GDM1 (cell line): ENCODE data around the gene TTLL7.
"Not testable (repeated sequence)": the region's sequence is repeated elsewhere in the genome, so short reads cannot be mapped to it uniquely, and the experiment has no call there.

ENCODE experiments used
- DNase-seq: peaks from one replicate; lab custom pipeline; 2025; lab: John Stamatoyannopoulos, UW

TTLL7 gene

GRCh38 chr1:83995649-83996048, 3.3 kb downstream of the TTLL7 start:
- no peak for DNase-seq

DNA sequence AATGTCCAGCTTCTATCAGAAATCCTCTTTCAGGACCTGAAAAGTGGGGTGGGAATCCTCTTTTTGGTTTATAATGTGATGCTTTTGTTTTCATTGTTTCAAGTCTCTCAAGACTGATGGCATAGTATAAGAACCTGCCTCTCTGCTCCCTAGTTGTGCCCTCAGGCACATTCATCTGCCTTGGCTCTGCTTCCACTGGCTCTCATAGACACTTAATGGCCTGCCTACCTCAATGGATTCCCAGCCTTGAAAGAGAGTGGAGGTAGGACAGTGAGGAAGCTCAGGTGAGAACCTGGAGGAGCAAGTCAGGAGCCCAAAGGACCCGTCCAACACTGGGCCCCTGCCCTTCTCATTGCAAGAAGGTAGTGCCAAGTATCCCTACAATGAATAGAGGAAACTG, 4.8 kb downstream of the TTLL7 start:
- no peak for DNase-seq

DNA sequence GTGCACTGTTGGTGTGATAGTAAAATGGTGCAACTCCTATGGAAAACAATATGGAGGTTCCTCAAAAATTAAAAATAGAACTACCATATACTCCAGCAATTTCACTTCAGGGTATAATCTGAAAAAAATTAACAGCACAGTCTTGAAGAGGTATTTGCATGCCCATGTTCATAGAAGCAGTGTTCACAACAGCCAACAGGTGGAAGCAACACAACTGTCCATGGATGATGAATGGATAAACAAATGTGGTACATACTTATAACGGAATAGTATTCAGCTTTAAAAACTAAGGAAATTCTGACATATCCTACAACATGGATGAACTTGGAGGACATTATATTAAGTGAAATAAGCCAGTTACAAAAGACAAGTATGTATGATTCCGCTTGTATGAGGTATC, 8.2 kb downstream of the TTLL7 start:
- DNase-seq, result no peak

DNA sequence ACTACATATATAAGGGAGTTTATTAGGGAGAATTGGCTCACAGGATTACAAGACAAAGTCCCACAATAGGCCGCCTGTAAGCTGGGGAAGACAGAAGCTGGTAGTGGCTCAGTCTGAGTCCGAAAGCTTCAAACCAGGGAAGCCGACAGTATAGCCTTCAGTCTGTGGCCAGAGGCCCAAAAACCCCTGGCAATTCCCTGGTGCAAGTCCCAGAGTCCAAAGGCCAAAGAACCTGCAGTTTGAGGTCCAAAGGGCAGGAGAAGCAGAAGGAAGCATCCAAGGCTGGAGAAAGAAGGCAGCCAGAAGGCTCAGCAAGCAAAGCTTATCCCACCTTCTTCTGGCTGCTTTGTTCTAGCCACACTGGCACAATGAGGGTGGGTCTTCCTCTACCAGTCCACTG, 13.9 kb downstream of the TTLL7 start:
- no peak for DNase-seq

DNA sequence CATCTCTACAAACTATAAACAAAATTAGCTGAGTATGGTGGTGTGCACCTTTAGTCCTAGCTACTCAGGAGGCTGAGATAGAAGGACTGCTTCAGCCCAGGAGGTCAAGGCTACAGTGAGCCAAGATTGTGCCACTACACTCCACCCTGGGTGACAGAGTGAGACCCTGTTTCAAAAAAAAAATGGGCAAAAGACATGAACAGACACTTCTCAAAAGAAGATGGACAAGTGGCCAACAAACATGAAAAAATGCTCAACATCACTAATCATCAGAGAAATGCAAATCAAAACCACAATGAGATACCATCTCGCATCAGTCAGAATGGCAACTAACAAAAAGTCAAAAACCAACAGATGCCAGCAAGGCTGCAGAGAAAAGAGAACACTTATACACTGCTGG, 15.0 kb downstream of the TTLL7 start:
- not testable (repeated sequence) for DNase-seq

- no peak for DNase-seq
Measured at GRCh38 chr1:83978056-83978455, 20.9 kb downstream of the TTLL7 start.

DNA sequence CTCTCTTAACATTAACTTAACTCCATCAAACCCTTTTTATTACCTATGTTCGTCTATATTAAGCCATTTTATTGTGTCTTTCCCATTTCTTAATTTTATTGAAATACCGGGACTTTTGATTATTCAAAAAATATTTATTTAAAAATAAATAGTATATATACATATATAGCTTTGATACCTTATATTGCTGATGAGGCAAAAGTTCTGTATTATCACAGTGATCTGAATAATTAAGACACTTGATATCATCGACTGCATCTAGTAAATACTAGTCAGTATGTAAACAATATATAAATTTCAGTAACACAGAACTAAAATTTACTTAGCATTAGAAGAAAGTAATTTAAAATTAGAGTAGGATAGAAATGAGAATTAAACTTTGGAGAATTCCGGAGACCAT, 22.0 kb downstream of the TTLL7 start:
- no peak for DNase-seq

GRCh38 chr1:83970802-83971201, 28.1 kb downstream of the TTLL7 start:
- DNase-seq, result no peak

GRCh38 chr1:83970114-83970513, 28.8 kb downstream of the TTLL7 start:
- DNase-seq, result no peak

DNA sequence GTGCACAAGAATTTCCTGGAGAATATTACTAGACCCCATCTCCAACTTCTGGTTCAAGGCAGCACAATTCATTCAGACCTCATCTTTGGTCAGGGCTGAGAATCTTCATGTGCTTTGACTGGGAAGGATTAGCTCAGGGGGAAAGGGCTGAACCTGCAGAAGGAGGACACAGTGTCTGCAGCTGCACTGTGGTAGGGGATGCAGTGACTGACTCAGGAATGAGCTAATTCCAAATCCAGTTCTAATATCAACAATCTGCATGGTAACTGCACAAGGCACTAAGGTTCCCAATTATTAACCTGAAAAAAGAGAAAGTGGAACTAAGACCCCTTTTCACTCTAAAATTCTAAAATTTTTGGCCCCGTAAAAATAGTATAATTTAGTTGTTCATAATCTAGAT, 31.6 kb downstream of the TTLL7 start:
- DNase-seq, result no peak

DNA sequence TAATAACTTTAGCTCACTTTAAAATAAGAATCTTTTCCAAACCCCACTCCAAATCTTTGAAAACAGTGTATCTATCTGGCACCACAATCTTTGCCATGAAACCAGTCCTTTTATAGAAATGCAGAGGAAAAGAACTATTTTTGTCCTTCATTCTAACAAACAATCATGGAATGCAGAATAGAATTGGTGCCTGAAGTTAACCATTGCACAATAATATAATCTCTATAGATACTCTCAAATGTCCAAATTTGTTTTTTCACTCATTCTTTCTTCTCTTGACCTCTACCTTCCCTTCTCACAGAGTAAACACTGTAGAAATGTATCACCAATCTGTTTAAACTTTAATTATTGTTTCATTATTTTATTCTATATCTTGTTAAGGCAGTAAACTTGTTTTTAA, 34.8 kb downstream of the TTLL7 start:
- no peak for DNase-seq

GRCh38 chr1:83961571-83962295, 37.2 kb downstream of the TTLL7 start:
- DNase-seq, result no peak

- DNase-seq, result no peak
Measured at GRCh38 chr1:83960669-83961277, 38.2 kb downstream of the TTLL7 start.

GRCh38 chr1:83959824-83960498, 39.0 kb downstream of the TTLL7 start:
- no peak for DNase-seq

- no peak for DNase-seq
Measured at GRCh38 chr1:83958704-83959103, 40.2 kb downstream of the TTLL7 start.

- no peak for DNase-seq
Measured at GRCh38 chr1:83954166-83954823, 44.6 kb downstream of the TTLL7 start.

DNA sequence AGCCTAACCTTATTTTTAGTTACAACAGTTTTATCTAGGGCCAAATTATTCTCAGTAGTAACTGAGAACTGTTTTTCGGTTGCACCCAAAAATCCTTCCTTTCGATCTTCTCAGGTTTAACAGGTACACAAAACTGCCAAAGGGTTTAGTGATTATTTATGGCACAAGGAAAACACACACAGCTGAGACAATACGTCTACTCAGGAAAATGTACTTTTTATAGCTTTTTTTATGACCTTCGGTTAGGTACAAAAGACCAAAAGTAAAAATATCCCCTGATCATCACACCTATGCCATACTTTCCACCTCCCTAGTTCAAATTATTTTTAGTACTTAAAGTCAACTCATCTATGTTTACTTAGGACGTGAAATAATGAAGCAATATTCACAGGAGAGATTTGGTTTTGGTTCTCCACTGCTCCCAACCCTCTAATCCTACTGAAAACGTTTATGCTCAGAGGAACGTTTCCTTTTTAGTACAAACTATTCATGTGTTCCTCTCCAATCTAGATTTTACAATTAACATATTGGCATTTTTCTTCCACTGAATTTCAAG, 48.7 kb downstream of the TTLL7 start:
- no peak for DNase-seq

DNA sequence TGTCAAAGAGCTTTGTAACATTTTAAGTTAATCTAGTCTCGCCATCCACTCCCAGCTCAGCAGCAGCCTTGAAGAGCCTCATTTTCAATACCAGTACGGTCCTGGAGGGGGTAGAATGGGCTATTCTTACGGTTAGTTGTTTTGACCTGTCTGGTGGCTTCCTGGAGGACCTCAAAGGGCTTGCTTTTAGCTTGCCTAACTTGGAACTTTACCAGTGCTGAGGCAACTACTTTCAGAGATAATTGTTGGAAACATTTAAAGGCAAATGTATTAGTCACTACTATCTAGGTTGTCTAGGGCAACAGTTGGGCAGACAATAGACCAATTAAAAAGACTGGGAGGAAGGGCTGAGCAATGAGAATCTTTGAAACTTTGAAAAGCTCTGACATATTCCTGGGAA, 56.0 kb downstream of the TTLL7 start:
- DNase-seq, result no peak

- DNase-seq, result no peak
Measured at GRCh38 chr1:83934550-83934949, 64.4 kb downstream of the TTLL7 start.

- no peak for DNase-seq
Measured at GRCh38 chr1:83932693-83933092, 66.2 kb downstream of the TTLL7 start.

DNA sequence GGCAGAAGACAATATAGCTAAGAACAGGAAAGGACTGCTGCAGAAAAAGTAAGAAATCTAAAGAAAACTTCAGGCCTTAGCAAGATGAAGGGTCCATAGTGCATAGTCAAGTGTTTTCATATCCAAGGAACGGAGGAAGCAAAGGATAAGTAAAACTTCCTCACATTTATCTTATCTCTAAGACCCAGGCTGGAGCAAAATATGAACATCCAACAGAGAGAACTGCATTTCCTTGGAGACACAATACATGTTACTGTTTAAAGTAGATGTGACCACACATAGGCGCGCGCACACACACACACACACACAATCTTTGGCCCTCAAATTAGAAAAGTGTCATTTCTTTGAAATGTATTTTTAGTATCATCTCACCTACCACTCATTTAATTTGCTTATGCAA, 66.7 kb downstream of the TTLL7 start:
- no peak for DNase-seq

DNA sequence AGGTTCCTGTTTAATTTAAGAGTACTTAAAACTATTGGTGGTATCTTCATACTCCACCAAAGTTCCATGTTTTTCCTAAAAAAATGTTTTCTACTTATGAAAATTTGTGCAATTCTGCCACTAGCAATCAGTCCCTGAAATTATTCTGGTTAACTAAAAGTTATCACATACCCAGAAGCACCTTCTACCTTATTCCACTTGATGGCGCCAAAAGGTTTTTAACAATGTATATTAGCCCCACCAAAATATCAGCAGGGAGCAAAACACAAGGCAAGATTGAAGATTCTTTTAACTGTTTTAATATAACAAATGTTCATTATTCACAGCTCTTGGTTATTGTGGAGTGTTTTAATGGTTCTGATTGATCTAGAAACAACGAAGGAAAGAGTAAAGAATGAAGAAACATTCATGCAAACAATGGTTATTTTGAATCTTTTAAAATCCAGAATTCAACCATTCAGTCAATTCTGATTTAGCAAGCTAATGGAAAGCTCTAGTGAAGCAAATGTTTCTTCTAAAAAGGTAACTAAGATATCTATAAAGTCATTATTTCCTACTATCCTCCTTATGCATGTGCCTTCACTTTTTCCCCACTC, 67.2 kb downstream of the TTLL7 start:
- DNase-seq, result peak; percentile 7
